Gastrocnemius medialis (tissue), 4 donors: ENCODE data around the gene SKIC8. TPM values are rescaled to one million over a fixed set of nuclear protein-coding genes. Genes with fewer than 3 reads are reported as not detected.
"Not testable (repeated sequence)": the region's sequence is repeated elsewhere in the genome, so short reads cannot be mapped to it uniquely, and the experiment has no call there.

Experiments
- ATAC-seq, 2 donors: fragments of 150-250 bp; one replicate each; pipeline ENCODE4 v1.9.1; 2016
- DNase-seq, 2 donors: peaks; one replicate each; pipeline ENCODE4 v3.0.0-alpha.2; 2019
- H3K27ac ChIP-seq, 4 donors: fragments of 200-600 bp; sonication (generic); 1 replicate in 1 of 4; 2 replicates in 3 of 4; pipeline ENCODE4 v1.5.1; 2016 to 2018; ENCODE audit warnings: mild to moderate bottlenecking in 2 of 4, moderate library complexity in 1 of 4
- H3K27me3 ChIP-seq, 3 donors: fragments of 200-600 bp; sonication (generic) in 2 of 3; 1 replicate in 1 of 3; 2 replicates in 2 of 3; pipeline versions ENCODE4 v1.5.1 to v1.6.0; 2016 to 2019; ENCODE audit warnings: mild to moderate bottlenecking in 1 of 3, moderate library complexity in 1 of 3
- H3K36me3 ChIP-seq, 2 donors: fragments of 200-600 bp; sonication (generic) in 1 of 2; one replicate each; pipeline ENCODE4 v1.5.1; 2017 to 2018
- H3K4me1 ChIP-seq, 2 donors: fragments of 200-600 bp; sonication (generic) in 1 of 2; one replicate each; pipeline ENCODE4 v1.5.1; 2016 to 2017; ENCODE audit warnings: mild to moderate bottlenecking in 2 of 2
- H3K4me3 ChIP-seq, 4 donors: fragments of 200-600 bp; sonication (generic) in 3 of 4; 1 replicate in 1 of 4; 2 replicates in 3 of 4; pipeline ENCODE4 v1.5.1; 2016 to 2019; ENCODE audit warnings: mild to moderate bottlenecking in 2 of 4
- H3K9me3 ChIP-seq, 3 donors: fragments of 200-600 bp; sonication (generic) in 2 of 3; 1 replicate in 1 of 3; 2 replicates in 2 of 3; pipeline ENCODE4 v1.5.1; 2016 to 2019
- CTCF ChIP-seq, 5 experiments: fragments of 450-650 bp in 3 of 5; fragments of 200-600 bp in 2 of 5; sonication (generic) in 2 of 5; IDR thresholded peaks in 4 of 5; conservative IDR thresholded peaks in 1 of 5; 1 replicate in 4 of 5; 2 replicates in 1 of 5; pipeline ENCODE4 v1.5.1; 2016 to 2019; ENCODE audit warnings: antibody characterized with exemption in 5 of 5, mild to moderate bottlenecking in 3 of 5, moderate library complexity in 3 of 5
- POLR2A ChIP-seq, 2 donors: fragments of 450-650 bp; IDR thresholded peaks; one replicate each; pipeline ENCODE4 v1.6.1; 2017; ENCODE audit warnings: antibody characterized with exemption in 2 of 2, mild to moderate bottlenecking in 2 of 2, moderate library complexity in 2 of 2
- in situ Hi-C, 4 donors: fragments of 200-750 bp; cut with MboI; loops; one replicate each; pipeline versions ENCODE4 v1.15.0 to v1.8.0; 2017; ENCODE audit warnings: low sequenced_read_pairs in 4 of 4
- intact Hi-C: fragments of 100-400 bp; cut with DNase I; formaldehyde crosslinking; loops from one replicate; pipeline ENCODE4 v1.15.1; 2023; ENCODE audit warnings: low total_unique reads
- total RNA-seq, 4 donors: library from RNA; depleted of rRNA; stranded (reverse); fragments of >200 nt; gene quantifications; one replicate each; pipeline versions ENCODE4 v1.1.0 to v1.2.3, GENCODE V29; 2016

The SKIC8 gene
- total RNA-seq, 4 donors from 2014 or later = 36.9 to 48.6 (median 42.7) TPM

- DNase-seq, H3K4me3 ChIP-seq, H3K36me3 ChIP-seq, H3K27me3 ChIP-seq, H3K4me1 ChIP-seq, intact Hi-C loops, H3K9me3 ChIP-seq, H3K27ac ChIP-seq, ATAC-seq: not testable (repeated sequence)
- in situ Hi-C loops = loop anchor here in 3 of 4 donors (10.0 to 25.0 kb wide), 2 partner anchors 71 to 283 kb away; no protein-coding TSS in a partner anchor
These were observed 54.0 kb downstream of the SKIC8 start for GRCh38 chr15:78245392-78245791.

GRCh38 chr15:78244893-78245292, 54.5 kb downstream of the SKIC8 start:
- intact Hi-C loops (loop anchor here (5.0 kb wide), 1 partner anchor 278 kb away; no protein-coding TSS in a partner anchor), in situ Hi-C loops (loop anchor here (5.0 to 25.0 kb wide), 4 partner anchors 70 to 288 kb away; no protein-coding TSS in a partner anchor)
- Histone ChIP-seq H3K36me3 (no peaks in the 10 kb centered on the region), H3K27ac (no peak overlapping the region), H3K4me1 (peaks cover 0 to 7% of the 10 kb centered on the region in 2 donors), H3K27me3 (no peaks in the 10 kb centered on the region), H3K9me3 (no peaks in the 10 kb centered on the region), H3K4me3 (no peak overlapping the region)
- no peak for TF ChIP-seq CTCF (IDR thresholded peaks at IDR 0.05 in 4 of 5, conservative IDR thresholded peaks at IDR 0.05 in 1 of 5)
- ATAC-seq (no peak), DNase-seq (no peak)

GRCh38 chr15:78244101-78244500, 55.3 kb downstream of the SKIC8 start:
- no peak for DNase-seq
- peaks cover 0 to 7% of the 10 kb centered on the region in 2 donors for H3K4me1 ChIP-seq
- no peaks in the 10 kb centered on the region for H3K9me3 ChIP-seq
- TF ChIP-seq POLR2A (IDR thresholded peaks at IDR 0.05) (no peak), CTCF (IDR thresholded peaks at IDR 0.05 in 4 of 5, conservative IDR thresholded peaks at IDR 0.05 in 1 of 5) (no peak)
- intact Hi-C loops (loop anchor here (5.0 kb wide), 1 partner anchor 277 kb away; no protein-coding TSS in a partner anchor), in situ Hi-C loops (loop anchor here (5.0 to 25.0 kb wide), 4 partner anchors 69 to 287 kb away; no protein-coding TSS in a partner anchor)
- H3K36me3 ChIP-seq = no peaks in the 10 kb centered on the region
- H3K4me3 ChIP-seq = no peak overlapping the region
- no peak for ATAC-seq
- no peaks in the 10 kb centered on the region for H3K27me3 ChIP-seq
- H3K27ac ChIP-seq = no peak overlapping the region

GRCh38 chr15:78243491-78243941, 55.9 kb downstream of the SKIC8 start:
- intact Hi-C loops (loop anchor here (5.0 kb wide), 1 partner anchor 276 kb away; no protein-coding TSS in a partner anchor), in situ Hi-C loops (loop anchor here (5.0 to 25.0 kb wide), 4 partner anchors 69 to 286 kb away; no protein-coding TSS in a partner anchor)
- ATAC-seq = no peak
- Histone ChIP-seq H3K27ac (no peak overlapping the region), H3K27me3 (no peaks in the 10 kb centered on the region), H3K4me1 (peaks cover 0 to 7% of the 10 kb centered on the region in 2 donors), H3K4me3 (no peak overlapping the region), H3K9me3 (no peaks in the 10 kb centered on the region), H3K36me3 (no peaks in the 10 kb centered on the region)
- DNase-seq = no peak
- TF ChIP-seq POLR2A (IDR thresholded peaks at IDR 0.05) = no peak
- no peak for TF ChIP-seq CTCF (IDR thresholded peaks at IDR 0.05 in 4 of 5, conservative IDR thresholded peaks at IDR 0.05 in 1 of 5)

- Histone ChIP-seq H3K4me1 (peaks cover 0 to 7% of the 10 kb centered on the region in 2 donors), H3K9me3 (no peaks in the 10 kb centered on the region), H3K4me3 (no peak overlapping the region), H3K27ac (no peak overlapping the region), H3K36me3 (no peaks in the 10 kb centered on the region), H3K27me3 (no peaks in the 10 kb centered on the region)
- DNase-seq (no peak), ATAC-seq (no peak)
- intact Hi-C loops (loop anchor here (5.0 kb wide), 1 partner anchor 276 kb away; no protein-coding TSS in a partner anchor), in situ Hi-C loops (loop anchor here (5.0 to 25.0 kb wide), 4 partner anchors 68 to 286 kb away; no protein-coding TSS in a partner anchor)
- no peak for TF ChIP-seq CTCF (IDR thresholded peaks at IDR 0.05 in 4 of 5, conservative IDR thresholded peaks at IDR 0.05 in 1 of 5)
- no peak for TF ChIP-seq POLR2A (IDR thresholded peaks at IDR 0.05)
These were observed 56.4 kb downstream of the SKIC8 start for GRCh38 chr15:78243058-78243457.
